Stimulated activated CD4-positive, alpha-beta T cell treated with anti-CD3 and anti-CD28 coated beads, Interleukin-4, amount 100 ng/mL, for 48 hours (primary cell): ENCODE results near the gene CARD16.
"Not testable (repeated sequence)": the region's sequence is repeated elsewhere in the genome, so short reads cannot be mapped to it uniquely, and the experiment has no call there.

Experiments used
- DNase-seq, 2 donors: peaks; one replicate each; pipeline ENCODE4 v3.0.0-alpha.2; 2020; ENCODE audit warnings: low read depth in 2 of 2

Gene CARD16

DNA sequence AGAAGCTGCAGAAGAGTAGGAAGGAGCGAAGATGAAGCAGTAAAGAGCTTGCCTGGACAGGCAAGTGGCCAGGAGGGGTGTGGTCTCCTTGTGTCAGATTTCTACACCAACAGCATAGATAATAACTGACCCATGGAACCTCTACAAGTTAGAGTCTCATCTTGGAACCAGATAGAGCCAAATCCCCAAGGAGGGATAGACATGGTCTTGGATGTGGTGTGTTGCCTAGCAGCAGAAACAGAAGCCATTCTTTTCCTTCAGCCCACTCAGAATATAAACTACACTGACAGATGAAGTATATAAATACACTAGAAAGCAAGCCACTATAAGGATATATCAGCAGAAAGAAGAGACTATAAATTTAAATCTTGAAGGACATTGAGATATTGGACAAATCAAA lies 4.3 kb upstream of the CARD16 start:
- DNase-seq = no peak

DNA sequence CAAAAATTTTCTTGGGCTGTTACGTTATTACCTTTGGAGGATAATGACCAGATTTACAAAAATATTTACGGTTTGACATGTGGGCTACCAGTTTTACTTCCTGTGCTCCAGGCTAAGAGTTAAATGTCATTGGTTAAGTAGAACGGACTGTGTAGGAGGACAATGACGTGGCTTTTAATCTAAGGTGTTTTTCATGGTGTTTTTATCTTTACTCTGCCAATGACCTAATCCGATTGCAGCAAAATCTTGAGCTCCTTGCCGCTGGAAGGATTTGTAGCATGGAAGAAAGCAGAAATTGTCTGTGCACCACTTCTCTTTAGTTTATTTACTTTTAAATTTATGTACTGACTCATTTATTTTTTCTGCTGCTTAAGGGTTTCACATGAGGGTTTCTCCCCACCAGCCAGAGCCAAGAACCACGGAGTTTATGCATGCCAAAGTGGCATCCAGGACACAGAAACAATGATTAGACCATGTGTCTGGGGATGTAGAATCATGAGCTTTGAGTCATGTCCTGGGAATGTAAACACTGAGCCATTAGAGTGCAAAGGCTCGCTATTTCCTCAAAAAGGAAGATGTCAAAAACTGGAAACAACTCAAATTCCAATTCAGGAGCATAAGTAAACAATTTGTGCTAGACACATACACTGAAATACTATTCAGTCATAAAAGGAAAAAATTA lies 1.9 kb upstream of the CARD16 start:
- DNase-seq = no peak

DNA sequence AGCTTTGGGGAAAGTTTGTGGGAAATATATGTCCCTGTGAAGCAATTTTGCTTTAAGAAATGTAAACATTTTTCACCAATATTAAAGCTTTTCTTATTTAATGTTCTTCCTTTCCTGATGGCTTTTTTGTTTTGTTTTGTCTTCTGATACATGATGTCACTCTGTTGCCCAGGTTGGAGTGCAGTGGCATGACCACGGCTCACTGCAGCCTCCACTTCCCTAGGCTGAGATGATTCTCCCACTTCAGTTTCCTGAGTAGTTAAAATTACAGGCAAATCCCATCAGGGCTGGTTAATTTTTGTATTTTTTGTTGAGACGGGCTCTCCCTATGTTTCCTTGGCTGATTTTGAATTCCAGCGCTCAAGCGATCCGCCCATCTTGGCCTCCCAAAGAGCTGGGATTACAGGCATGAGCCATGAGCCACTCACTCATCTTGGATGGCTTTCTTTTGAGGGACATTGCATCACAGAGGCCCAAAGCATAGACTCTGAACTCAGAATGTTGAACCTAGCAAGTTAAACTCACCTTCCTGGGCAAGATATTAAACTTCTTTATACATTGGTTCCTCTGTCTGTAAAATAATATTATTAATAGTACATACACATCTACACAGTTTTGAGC lies 651 bp upstream of the CARD16 start:
- DNase-seq = no peak

DNA sequence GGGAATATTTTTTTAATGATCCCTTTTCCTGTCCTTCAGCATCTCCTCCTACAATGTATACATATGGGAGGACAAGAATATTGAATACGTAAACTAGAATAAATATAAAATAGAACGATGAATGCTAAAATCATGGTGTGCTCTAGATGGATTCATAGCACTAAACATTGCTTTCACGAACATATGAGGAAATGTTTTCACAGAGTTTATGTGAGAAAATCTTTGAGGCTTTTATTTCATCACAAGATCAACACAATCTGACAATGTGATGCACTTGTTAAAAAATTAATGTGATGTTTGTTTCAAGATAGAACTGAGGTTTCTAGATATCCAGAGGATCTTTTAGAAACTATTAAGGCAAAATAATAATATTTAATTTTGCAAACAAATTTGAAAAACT lies 3.0 kb downstream of the CARD16 start:
- DNase-seq = no peak

DNA sequence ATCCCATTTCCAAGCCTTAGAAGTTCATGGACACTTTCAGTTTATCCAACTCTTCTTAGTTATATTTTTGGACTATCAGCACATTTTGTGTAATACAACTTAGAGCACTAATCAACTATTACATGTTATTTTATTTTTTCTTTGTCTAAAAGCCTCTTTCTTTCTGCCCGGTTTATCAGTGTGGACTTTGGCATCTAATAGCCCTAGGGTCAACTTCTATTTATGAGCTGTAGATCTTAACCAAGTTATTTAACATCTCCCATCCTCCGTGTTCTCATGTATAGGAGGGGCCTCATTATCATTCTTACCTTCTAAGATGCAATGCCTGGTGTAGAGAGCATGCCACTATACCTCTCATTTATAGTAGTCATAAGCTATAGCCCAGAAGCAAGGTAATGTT lies 4.4 kb downstream of the CARD16 start:
- DNase-seq = no peak

DNA sequence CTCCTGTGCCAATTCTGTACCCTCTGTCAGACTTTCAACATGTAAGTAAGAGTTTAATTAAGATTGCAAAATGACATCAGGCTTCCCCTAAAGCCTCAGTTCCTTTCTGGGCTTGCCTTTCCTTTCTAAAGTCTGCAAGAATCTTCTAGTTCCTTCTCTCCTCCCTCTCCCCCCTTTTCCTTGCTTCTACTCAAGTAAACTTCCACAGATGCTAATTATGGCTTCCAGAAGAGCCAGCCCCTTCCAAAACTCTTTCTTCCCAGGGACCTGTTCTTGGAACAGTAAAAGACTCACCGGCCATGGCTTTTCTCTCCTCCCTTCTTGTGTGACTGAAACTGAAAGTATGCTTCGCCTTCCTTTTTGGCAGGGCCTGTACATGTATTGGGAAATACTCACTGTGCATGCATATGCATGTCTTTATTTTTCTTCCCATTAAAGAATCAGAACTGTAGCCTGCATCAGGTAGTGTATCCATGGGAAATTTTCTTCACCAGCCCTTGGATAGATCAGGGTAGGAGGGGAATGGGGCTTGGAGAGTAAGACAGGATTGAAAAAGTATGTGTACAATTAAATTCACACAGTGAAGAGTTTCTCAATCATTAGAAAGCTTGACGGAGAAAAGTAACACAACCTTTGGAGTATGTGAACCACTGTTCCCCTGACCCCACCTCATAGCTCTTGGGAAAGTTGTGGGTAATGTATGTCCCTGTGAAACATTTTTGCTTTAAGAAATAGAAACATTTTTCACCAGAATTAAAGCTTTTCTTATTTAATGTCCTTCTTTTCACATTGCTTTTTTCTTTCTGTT lies 10.1 kb downstream of the CARD16 start, which contains the start of gene CASP1:
Gene CASP1, minus strand, starts transcription at position 332 of the 808 bp plus-strand sequence. Its CDS starts 31 bp downstream, at position 301.
- peak in 1 of 2 donors; percentile 14 for DNase-seq

DNA sequence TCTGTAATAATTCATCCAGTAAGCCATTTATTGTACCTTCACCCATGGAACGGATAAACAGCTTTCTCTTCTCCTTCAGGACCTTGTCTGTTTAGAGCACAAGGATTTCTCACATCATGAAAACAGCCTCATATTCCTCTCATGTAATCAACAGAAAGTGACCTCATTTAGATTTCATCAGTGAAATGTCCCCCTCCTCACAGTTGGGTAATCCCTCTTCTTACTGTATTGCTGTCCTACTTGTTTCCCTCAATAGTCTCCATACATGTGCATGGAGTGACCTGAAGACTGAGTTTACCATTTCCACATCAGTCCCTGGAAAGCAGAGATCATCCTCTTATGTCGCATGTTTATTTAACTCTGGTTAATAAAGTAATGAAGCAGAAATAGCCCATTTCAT lies 10.7 kb downstream of the CARD16 start:
- DNase-seq = not testable (repeated sequence)

DNA sequence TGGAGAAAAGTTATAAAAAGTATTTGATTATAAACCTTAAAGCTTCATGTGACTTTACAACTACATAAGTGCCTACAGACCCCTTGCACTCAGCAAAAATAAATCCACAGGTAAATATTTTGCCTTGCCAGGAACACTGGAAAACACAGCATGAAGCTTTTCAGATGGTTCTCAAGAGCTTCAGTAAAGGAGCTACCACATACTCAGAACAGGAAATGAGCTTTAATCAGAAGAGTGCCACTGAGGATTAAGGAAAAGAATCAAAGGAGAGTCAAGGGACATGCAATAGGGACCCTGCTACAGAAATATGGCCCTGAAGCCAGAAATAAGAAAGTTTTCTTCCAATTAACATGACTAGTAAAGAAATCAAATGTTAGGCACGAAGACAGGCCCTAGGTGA lies 11.4 kb downstream of the CARD16 start:
- DNase-seq = no peak

DNA sequence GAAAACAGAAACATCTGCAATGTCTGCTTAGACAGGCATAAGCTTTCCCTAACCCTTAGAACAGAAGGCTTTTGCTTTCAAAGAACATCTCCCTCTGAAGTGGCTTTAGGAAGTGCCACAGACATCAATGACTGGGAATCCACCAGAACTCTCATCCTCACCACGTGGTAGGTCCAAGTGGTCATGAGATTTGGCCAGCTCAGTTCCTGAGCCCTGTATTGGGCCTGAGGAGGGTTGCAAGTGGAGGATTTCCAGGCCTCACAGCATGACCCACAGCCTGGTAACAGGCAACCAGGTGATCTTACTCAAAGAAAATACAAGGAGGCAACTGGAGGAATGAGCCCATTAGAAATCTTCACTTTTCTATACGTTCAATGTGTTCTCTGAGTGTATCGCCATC lies 11.8 kb downstream of the CARD16 start:
- no peak for DNase-seq

DNA sequence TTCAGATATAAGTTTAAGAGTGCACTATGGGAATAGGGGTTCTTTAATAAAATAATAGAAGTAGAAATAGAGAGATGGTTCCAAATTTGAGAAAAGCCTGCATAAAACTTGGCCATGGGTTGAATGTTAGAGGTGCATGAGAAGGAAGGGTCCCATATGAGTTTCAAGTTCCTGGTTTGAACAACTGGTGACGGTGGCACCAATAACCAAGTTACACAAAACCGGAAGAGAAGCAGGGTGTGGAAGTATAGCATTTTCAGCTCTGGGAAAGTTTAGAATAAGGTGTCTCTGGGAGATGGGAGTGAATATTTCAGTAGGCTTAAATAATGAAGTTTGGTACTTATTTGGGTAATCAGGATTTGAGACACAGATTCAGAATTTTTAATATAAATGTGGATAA lies 12.6 kb downstream of the CARD16 start:
- no peak for DNase-seq

DNA sequence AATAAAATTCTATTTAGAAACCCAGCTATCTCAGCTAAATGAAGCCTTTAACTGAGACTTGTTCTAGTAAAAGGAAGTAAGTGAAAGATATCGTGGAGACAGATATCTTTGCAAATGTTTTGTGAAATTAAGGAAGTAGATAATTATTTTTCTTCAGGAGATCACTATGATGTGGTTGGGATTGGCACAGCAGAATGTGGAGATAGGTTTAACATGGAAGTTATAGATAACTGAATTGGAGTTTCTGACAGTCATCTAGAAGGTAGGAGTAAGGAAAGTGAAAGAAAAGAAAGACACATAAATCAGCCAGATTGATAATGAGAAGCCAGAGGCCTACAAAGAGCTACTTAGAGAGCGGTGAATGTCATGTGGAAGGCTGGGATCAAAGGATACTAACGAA lies 17.5 kb downstream of the CARD16 start:
- DNase-seq = no peak

DNA sequence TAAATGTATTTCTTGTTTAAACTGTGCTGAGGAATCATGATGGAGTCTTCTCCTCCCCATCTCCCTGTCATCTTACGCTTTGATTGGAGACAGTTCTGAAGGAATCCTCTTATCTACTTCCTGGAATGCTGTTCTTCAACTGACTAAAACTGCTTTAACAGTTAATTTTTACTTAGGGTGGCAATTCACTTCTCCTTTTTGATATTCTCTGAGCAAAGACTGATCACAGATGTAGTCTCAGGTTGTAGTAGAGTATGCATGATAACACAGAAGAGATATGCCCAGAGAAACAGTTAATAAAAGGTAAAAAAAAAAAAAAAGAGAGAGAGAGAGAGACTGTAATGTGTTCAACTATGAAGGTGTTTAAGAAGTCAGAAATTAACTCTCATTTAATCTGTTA lies 20.7 kb downstream of the CARD16 start:
- DNase-seq = no peak

DNA sequence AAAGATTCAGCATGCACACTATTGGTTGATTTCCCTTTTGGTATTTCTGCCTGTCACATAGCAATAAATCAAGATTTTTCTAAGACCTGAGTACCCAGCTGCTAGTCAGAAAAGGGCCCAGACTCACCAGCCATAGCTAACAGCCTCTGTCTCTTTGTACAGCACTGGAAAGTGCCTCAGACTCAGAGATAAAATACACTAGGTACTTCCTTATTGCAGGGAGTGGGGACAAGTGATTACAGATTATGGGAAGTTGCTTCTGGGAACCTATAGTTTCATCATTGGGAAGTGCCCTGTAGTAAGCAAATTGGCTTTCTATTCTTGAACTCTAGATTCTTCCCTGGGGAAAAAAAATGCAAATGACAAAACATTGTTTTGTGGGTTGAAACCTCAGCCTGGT lies 22.1 kb downstream of the CARD16 start, which contains the start of gene CASP5:
Gene CASP5, minus strand, starts transcription at position 166 of the 400 bp plus-strand sequence. Its CDS starts 32 bp downstream, at position 134.
- no peak for DNase-seq

DNA sequence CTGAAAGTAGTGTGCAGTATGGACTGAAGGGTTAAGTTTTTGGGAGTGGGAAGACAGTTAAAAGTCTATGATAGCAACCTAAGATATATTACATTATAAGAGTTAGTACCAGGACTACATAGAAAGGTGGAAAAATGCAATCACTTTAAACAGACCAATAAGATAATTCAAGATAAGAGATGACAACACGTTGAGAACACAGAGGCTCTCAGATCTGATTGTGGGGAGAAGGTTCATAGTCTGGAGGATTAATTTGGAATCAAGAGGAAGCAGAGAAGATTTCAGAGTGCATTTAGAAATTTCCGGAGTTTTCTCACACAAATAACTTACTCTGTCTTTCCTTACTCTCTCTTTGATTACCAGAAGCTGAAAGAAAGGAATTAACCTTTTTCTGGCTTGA lies 22.6 kb downstream of the CARD16 start:
- no peak for DNase-seq

DNA sequence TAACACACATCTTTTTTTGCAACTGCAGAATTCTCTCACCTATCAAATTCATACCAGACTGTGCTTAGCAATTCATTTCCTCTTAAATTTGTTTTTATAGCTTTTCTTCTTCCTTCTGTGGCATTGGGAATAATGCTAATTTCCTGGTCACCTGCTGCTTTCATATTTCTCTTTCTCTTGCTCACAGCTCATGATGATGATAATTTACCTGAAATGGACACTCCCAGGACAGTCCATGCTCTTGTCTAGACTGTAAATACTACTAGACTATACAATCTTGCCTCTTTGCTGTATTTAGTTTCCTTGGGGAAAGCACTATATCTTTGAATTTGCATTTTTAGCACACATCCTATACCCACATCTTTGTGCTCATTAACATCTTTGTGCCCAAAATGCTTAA lies 37.7 kb downstream of the CARD16 start:
- DNase-seq = no peak

DNA sequence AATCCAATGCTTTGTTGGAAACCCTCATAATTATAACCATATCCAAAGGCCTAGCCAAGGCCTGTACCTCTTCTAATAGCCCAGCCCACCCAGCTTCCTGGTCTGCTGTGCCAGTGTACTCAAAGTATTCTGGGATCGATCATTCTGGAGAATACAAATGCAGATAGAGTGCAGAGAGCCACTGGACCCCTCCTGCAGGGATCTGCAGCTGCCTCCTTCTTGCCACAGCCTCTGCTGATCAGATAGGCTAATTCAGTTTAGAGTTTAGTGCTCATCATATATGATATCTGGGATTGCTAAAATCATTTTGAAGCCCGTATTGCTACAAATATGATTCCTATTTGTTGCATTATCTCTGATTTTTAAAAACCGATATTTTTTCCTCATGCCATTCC lies 39.7 kb downstream of the CARD16 start:
- DNase-seq = no peak

DNA sequence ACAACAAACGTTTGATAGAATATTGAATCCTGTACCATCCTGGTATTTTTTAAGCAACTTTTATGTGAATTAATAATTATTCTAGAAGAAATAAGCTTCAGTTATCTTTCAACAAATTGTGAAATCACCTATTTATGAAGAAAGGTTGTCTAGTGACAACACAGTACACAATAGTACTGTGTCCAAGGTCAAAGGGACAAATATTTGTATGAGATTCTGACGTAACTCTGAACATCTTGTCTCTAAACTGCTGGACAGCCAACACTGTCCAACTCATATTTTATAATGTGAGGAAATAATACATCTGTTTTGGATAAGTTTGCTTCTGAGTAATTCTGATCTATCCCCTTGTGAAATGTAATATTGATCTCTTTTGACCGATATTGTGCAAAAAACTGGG lies 41.1 kb downstream of the CARD16 start:
- DNase-seq = no peak

DNA sequence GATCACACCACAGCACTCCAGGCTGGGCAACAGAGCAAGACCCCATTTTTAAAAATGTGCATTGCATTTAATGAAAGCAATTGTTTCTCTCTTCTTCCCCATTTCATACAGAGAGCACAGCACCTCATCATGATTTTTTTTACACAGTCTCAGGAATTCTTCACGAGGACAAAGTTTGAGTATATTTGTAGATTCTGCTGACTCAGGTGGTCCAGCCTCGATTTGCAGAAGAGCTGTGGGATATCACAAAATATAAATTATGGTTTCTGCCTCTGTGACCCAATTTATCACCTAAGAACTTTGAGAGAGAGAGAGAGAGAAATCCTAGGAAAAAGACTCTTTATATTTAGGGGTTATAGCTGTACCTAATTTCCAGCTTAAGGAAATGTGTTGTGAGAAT lies 42.0 kb downstream of the CARD16 start:
- DNase-seq = no peak

DNA sequence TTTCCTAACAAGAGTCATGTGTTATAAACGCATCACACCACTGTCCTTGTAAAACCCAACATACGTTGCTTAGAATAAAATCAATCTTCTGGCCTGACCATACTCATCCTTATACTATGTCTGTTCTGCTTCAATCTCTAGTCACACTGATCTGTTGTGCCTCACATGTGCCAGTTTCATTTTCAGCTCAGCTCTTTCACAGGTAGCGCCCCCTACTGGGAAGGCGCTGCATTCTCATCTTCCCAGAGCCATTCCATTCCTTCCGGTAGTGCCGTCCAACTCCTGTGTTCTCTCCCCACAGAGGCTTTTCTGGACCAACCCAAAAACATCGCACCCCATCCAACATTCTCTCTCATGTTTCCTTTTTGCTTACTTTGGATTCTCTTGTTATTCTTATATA lies 44.3 kb downstream of the CARD16 start:
- DNase-seq = peak; percentile 28 to 38

DNA sequence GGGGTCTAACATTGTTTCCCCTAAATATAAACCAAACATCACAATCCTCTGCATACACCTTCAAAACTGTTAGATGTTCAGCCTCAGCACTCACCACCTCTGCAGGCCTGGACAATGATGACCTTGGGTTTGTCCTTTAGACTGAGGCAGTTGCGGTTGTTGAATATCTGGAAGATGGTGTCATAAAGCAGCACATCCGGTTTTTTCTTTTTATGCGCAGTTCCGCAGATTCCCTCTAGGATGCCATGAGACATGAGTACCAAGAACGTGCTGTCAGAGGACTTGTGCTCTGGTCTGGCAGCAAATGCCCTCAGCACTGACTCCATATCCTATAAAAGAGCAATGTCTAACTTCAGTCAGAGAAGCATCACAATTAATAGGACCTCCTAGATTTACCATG lies 45.0 kb downstream of the CARD16 start:
- DNase-seq = peak in 1 of 2 donors; percentile 2

DNA sequence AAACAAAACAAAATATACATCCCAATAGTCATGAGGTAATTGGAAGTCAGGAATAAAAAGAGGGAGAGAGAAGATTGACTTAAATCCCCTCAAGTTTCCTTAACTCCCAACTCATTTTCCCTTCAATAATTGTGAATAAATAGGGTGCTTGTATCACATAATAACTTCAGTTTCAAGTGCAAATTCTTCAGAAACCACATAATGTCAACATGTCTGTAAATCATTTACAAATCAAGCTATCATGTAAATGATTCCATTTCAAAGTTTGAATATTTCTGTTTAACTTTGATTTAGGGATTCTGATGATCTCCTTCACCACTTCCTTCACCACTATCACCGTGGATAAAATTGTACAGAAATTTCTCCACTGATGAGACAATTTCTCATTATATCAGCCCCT lies 45.4 kb downstream of the CARD16 start:
- no peak for DNase-seq

DNA sequence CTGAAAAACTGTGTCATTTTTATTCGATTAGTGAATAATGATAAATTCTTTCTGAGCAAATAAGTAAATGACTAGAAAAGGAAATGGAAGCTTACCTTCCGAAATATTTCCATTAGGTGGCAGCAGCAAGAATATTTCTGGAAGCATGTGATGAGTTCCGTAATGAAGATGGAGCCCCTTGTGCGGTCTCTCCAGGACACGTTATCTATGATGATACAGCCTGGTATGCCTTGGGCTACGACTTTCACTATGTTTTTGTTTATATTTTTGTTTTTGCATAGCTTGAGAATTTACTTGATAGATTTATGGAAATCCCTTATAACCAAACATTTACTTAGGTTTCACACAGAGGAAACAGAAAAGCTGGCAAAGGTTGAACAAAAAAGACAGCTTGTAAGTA lies 47.8 kb downstream of the CARD16 start:
- DNase-seq = no peak

DNA sequence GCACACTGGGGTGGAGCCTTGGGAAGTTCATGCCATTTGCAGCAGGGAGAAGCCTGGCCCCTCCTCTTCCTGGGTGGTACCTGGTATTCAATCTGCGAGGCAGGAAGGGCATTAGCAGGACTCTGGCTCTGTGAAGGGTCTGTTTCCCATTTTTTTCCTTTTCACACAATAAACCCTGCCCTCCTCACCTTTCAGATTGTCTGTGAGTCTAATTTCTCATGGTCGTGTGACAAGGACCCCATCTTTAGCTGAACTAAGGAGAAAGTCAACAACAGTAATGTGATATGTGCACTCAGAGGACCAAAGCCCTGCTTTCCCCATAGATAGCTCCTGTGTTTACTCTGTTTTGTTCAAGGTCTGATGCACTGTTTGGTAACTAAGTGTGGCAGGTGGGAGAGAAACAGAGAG lies 50.1 kb downstream of the CARD16 start:
- DNase-seq = no peak
